MG63 (cell line): ENCODE results near the gene MS4A2. TPM values are rescaled to one million over a fixed set of nuclear protein-coding genes. Genes with fewer than 3 reads are reported as not detected.
A peak's percentile ranks its signal among the peaks of the same experiment; 100 is the strongest.
"Not testable (repeated sequence)": the region's sequence is repeated elsewhere in the genome, so short reads cannot be mapped to it uniquely, and the experiment has no call there.

Source experiments
- DNase-seq: peaks from one replicate; pipeline ENCODE4 v3.0.0-alpha.2; 2020
- H3K27me3 ChIP-seq: fragments of 250-450 bp; sonication (Bioruptor Pico); 2 replicates; pipeline ENCODE4 v1.5.1; 2020; ENCODE audit warnings: mild to moderate bottlenecking, moderate library complexity
- H3K36me3 ChIP-seq: fragments of 250-450 bp; sonication (Bioruptor Pico); 2 replicates; pipeline ENCODE4 v1.5.1; 2020; ENCODE audit warnings: mild to moderate bottlenecking, moderate library complexity
- H3K4me3 ChIP-seq: fragments of 250-450 bp; sonication (Bioruptor Pico); 2 replicates; pipeline ENCODE4 v1.5.1; 2020; ENCODE audit warnings: mild to moderate bottlenecking, moderate library complexity
- H3K9me3 ChIP-seq: fragments of 250-450 bp; sonication (Bioruptor Pico); 2 replicates; pipeline ENCODE4 v1.5.1; 2020; ENCODE audit warnings: mild to moderate bottlenecking, moderate library complexity
- total RNA-seq: library from RNA; depleted of rRNA; stranded (reverse); fragments of >200 nt; shearing (Covaris generic); gene quantifications from 2 replicates; pipeline ENCODE4 v1.2.3, GENCODE V29; 2014; ENCODE audit warnings: low replicate concordance; rRNA removed

The MS4A2 gene
- total RNA-seq, 1 experiment from 2014 or later, result not detected

DNA sequence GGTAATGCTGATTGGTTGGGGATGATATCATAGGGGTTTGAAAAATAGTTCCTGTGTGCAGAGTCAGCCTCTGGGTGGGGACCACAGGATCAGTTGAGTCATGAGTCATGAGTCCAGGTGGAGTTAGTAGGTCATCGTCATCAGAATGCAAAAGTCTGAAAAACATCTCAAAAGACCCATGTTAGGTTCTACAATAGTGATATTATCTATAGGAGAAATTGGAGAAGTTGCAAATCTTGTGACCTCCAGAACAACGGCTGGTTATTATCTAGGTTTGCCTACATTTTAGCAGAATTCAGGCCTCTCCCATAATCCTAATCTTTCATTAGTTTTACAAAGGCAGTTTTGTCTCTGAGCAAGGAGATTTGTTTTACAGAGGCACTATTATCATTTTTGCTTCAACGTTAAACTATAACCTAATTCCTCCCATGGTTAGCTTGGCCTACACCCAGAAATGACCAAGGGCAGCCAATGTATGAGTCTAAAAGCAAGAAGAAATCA lies 38.9 kb downstream of the MS4A2 start:
- DNase-seq, result peak; percentile 5
- no peaks in the 10 kb centered on the region for H3K36me3 ChIP-seq
- H3K9me3 ChIP-seq, result no peaks in the 10 kb centered on the region
- H3K4me3 ChIP-seq, result no peak overlapping the region
- H3K27me3 ChIP-seq, result no peaks in the 10 kb centered on the region

DNA sequence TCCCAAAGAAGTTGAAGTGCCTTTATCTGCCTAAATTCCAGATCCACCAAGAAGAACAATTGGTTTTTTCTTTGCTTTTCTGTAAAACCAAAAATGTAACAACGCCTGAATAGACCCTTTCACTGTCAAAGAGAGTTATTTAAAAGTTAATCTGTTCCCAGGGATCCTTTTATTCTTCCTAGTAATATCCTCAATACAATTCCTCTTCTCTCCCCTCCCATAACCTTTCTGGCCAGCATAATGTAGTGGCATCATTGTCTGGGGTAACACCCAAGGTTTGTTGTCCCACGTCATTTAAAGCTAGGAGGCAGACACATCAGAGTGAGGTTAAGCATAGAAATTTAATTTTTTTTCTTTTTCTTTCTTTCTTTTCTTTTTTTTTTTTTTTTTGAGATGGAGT lies 39.9 kb downstream of the MS4A2 start:
- Histone ChIP-seq H3K9me3 (no peaks in the 10 kb centered on the region), H3K4me3 (no peak overlapping the region), H3K36me3 (no peaks in the 10 kb centered on the region), H3K27me3 (no peaks in the 10 kb centered on the region)
- no peak for DNase-seq

DNA sequence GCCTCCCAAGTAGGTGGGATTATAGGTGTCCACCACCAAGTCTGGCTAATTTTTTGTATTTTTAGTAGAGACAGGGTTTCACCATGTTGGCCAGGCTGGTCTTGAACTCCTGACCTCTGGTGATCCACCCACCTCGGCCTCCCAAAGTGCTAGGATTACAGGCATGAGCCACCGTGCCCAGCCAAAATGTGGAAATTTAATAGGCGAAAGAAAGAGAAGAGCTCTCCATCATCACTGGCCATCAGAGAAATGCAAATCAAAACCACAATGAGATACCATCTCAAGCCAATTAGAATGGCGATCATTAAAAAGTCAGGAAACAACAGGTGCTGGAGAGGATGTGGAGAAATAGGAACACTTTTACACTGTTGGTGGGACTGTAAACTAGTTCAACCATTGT lies 40.4 kb downstream of the MS4A2 start:
- H3K4me3 ChIP-seq, H3K36me3 ChIP-seq, H3K9me3 ChIP-seq, H3K27me3 ChIP-seq, DNase-seq: not testable (repeated sequence)

DNA sequence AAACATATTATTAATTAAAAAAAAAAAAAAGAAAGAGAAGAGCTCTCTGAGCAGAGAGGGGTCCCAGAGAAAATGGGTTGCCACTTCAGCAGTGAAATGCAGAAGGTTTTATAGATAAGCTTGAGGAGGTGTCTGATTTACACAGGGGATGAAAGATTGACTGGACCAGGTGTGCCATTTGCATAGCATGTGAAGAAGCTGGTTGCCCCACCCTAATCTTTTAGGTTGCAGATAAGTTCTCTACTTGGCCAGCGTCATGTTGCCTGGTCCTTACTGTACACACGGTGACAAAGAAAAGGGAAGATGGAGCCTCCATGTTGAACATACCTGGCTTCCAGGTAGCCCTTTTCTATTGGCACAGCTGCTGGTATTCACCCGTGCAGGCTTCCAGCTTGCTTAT lies 41.4 kb downstream of the MS4A2 start:
- DNase-seq, result no peak
- H3K36me3 ChIP-seq, result no peaks in the 10 kb centered on the region
- H3K27me3 ChIP-seq, result no peaks in the 10 kb centered on the region
- H3K4me3 ChIP-seq, result no peak overlapping the region
- no peaks in the 10 kb centered on the region; the same call in 1 of the 2 replicates for H3K9me3 ChIP-seq

DNA sequence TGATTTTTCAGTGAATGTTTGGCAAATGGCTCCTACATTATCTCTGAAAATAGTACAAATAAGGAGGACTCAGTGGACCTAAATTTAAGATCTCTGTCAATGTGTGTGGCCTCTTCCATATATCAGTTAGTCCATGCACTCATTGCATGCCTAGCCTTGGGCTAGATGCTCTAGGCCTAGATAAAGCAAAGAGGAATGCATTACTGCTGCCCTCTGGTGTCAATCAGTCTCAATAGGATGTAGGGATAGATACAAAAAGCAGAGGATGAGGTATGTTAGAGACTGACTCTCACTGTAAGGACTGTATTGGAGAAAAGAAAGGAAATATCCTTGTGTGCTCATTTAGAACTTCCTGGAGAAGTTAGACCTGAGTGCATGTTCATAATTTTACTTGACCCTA lies 42.0 kb downstream of the MS4A2 start:
- no peaks in the 10 kb centered on the region for H3K36me3 ChIP-seq
- no peaks in the 10 kb centered on the region for H3K27me3 ChIP-seq
- DNase-seq, result peak; percentile 26
- no peak overlapping the region for H3K4me3 ChIP-seq
- no peaks in the 10 kb centered on the region; the same call in 1 of the 2 replicates for H3K9me3 ChIP-seq

DNA sequence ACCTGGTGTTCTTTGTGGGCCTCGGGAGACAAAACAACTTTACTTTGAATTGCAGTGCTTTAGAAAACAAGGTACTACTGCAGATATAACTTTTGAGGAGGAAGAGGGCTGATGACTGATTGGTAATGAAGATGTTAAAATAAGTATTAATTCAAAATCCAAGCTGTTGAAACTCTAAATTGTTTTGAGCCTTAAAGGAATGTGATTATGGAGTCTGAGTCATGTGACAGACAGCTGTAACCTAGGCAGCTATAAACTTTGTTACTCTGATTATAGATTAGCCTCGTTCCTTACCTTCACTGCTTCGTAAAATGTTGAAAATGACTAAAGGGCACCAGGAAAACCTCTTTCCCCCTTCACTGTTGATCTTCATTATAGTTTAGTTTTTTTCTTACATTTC lies 43.4 kb downstream of the MS4A2 start:
- Histone ChIP-seq H3K9me3 (no peaks in the 10 kb centered on the region; the same call in 1 of the 2 replicates), H3K4me3 (no peak overlapping the region), H3K36me3 (no peaks in the 10 kb centered on the region), H3K27me3 (no peaks in the 10 kb centered on the region)
- no peak for DNase-seq

DNA sequence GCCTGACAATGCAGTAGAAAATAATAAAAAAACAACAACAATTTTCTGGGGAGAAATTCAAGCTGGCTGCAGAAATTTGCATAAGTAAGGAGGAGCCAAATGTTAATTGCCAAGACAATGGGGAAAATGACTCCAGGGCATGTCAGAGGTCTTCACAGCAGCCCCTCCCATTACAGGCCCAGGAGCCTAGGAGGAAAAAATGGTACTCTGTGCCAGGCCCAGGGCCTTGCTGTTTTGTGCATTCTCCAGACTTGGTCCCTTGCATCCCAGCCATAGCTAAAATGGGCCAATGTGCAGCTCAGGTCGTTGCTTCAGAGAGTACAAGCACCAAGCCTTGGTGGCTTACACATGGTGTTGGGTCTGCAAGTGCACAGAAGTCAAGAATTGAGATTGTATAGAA lies 45.5 kb downstream of the MS4A2 start:
- DNase-seq, result no peak
- Histone ChIP-seq H3K36me3 (no peaks in the 10 kb centered on the region), H3K9me3 (no peaks in the 10 kb centered on the region; the same call in 1 of the 2 replicates), H3K27me3 (no peaks in the 10 kb centered on the region), H3K4me3 (no peak overlapping the region)

DNA sequence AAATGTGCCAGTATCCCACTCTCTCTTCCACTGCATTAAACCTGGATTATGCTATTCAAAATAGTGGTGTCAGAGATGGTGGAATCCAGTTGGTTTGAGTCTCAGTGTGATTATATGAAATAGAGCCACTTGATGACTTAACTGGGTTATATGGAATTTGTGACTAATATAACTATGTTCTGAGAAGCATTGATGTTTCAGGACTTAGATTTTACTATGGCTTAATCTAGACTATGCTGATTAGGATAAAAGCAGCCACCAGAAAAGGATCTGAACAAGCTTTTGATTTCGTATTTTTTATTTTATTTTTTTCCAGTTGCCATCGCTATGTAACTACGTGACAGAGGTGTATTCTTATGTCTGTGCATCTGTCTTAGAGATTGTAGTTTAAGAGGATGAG lies 55.3 kb downstream of the MS4A2 start:
- Histone ChIP-seq H3K9me3 (no peaks in the 10 kb centered on the region), H3K27me3 (no peaks in the 10 kb centered on the region), H3K4me3 (no peak overlapping the region), H3K36me3 (no peaks in the 10 kb centered on the region)
- DNase-seq, result no peak

DNA sequence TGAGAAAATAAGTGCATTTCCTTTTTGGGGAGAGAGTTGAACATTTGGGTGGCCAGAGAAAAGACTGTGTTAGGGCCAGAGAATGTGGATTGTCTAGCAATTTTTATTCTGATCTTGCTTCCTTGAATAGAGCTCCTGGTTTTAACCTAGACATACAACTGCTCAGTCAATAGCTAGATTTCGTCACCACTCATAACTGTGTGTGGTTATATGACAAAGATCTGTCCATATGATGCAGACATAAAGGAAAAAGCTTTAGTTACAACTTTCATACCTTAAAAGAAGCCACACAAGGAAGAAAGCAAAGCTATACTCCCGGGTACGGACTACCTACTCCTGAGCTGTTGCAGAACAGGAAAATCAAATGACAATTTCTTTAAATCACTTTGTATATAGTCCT lies 57.2 kb downstream of the MS4A2 start:
- Histone ChIP-seq H3K27me3 (no peaks in the 10 kb centered on the region), H3K4me3 (no peak overlapping the region), H3K36me3 (no peaks in the 10 kb centered on the region), H3K9me3 (no peaks in the 10 kb centered on the region)
- no peak for DNase-seq

Other genes starting within 250 kb of the MS4A2 start
- gene CBLIF, start 243.2 kb upstream of the MS4A2 start, total RNA-seq, result not detected in 2 replicates
- not detected in 2 replicates for gene TCN1, start 222.2 kb upstream of the MS4A2 start, total RNA-seq
- gene OOSP3, start 209.9 kb upstream of the MS4A2 start, total RNA-seq, result not detected in 2 replicates
- gene OOSP1, start 150.2 kb upstream of the MS4A2 start, total RNA-seq, result not detected in 2 replicates
- not detected in 2 replicates for gene OOSP4A, start 124.6 kb upstream of the MS4A2 start, total RNA-seq
- not detected in 2 replicates for gene OOSP4B, start 71.5 kb upstream of the MS4A2 start, total RNA-seq
- gene OOSP2, start 48.3 kb upstream of the MS4A2 start, total RNA-seq, result not detected in 2 replicates
- gene MS4A3, start 32.0 kb upstream of the MS4A2 start, total RNA-seq, result not detected in 2 replicates
- gene MS4A6A, start 94.4 kb downstream of the MS4A2 start, total RNA-seq, result not detected in 2 replicates
- not detected in 2 replicates for gene MS4A4E, start 154.5 kb downstream of the MS4A2 start, total RNA-seq
- not detected in 2 replicates for gene MS4A4A, start 192.0 kb downstream of the MS4A2 start, total RNA-seq
- not detected in 2 replicates for gene MS4A6E, start 238.6 kb downstream of the MS4A2 start, total RNA-seq